Endothelial cell (in vitro differentiated cells): ENCODE data around the gene CREB5. TPM values are rescaled to one million over a fixed set of nuclear protein-coding genes. Genes with fewer than 3 reads are reported as not detected.

ENCODE experiments used
- DNase-seq: peaks from one replicate; pipeline ENCODE4 v3.0.0; 2021; ENCODE audit warnings: low spot score
- H3K27ac Mint-ChIP-seq: one replicate; pipeline ENCODE4 v1.8.0; 2021; ENCODE audit warnings: mixed read lengths, inconsistent platforms; ENCODE audit not compliant: unreplicated experiment
- H3K27me3 Mint-ChIP-seq: one replicate; pipeline ENCODE4 v1.8.0; 2021; ENCODE audit warnings: mild to moderate bottlenecking, moderate library complexity, mixed read lengths, inconsistent platforms; ENCODE audit not compliant: unreplicated experiment
- H3K36me3 Mint-ChIP-seq: one replicate; pipeline ENCODE4 v1.8.0; 2021; ENCODE audit warnings: mild to moderate bottlenecking, low read depth, mixed read lengths, inconsistent platforms; ENCODE audit not compliant: unreplicated experiment
- H3K4me1 Mint-ChIP-seq: one replicate; pipeline ENCODE4 v1.8.0; 2021; ENCODE audit warnings: mild to moderate bottlenecking, mixed read lengths, inconsistent platforms; ENCODE audit not compliant: unreplicated experiment
- H3K4me3 Mint-ChIP-seq: one replicate; pipeline ENCODE4 v1.8.0; 2021; ENCODE audit warnings: mild to moderate bottlenecking, mixed read lengths, inconsistent platforms; ENCODE audit not compliant: unreplicated experiment
- H3K9me3 Mint-ChIP-seq: one replicate; pipeline ENCODE4 v1.8.0; 2021; ENCODE audit warnings: mixed read lengths, inconsistent platforms; ENCODE audit not compliant: unreplicated experiment
- CTCF ChIP-seq: fragments of 200-600 bp; sonication (generic); IDR thresholded peaks from one replicate; pipeline ENCODE4 v1.5.0; 2021; ENCODE audit warnings: antibody characterized with exemption; ENCODE audit not compliant: unreplicated experiment
- total RNA-seq: library from RNA; stranded (reverse); fragmentation: NEBNext Ultra II Directional; extraction: Animal tissue kit (Norgen Biotek cat#: 25700); gene quantifications from one replicate; pipeline ENCODE4 v1.2.1, GENCODE V29; 2021; ENCODE audit not compliant: unreplicated experiment

The CREB5 gene
- total RNA-seq, 1 donor from 2014 or later: 5.6 TPM

DNA sequence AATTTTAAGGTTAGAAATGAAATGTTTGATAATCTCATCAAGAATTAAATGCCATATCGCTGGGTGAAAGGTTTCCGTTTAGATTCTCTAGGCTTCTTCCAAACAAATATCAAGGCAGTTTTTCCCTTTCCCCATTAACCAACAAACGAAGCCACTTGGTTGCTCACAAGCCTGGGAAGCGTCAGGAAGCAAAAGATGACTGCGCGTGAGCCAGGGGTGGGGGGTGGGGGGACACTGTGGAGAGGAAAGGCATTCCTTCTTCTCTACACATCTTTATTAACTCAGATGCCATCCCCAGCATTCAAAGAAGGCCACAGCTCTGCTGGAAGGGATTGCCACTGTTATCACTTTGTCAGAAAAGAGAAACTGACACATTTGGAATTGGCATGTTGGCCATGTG, 338.7 kb downstream of the CREB5 start:
- no peaks in the 10 kb centered on the region for H3K9me3 Mint-ChIP-seq
- H3K27ac Mint-ChIP-seq: no peak overlapping the region
- no peak for DNase-seq
- TF ChIP-seq CTCF: no peak
- H3K4me3 Mint-ChIP-seq: no peak overlapping the region
- H3K27me3 Mint-ChIP-seq: no peaks in the 10 kb centered on the region
- H3K4me1 Mint-ChIP-seq: peaks cover 2% of the 10 kb centered on the region
- no peaks in the 10 kb centered on the region for H3K36me3 Mint-ChIP-seq

- Mint-ChIP-seq H3K9me3 (no peaks in the 10 kb centered on the region), H3K36me3 (no peaks in the 10 kb centered on the region), H3K27me3 (no peaks in the 10 kb centered on the region), H3K4me1 (no peaks in the 10 kb centered on the region), H3K27ac (no peak overlapping the region), H3K4me3 (no peak overlapping the region)
- no peak for TF ChIP-seq CTCF
- no peak for DNase-seq
Measured at GRCh38 chr7:28753613-28754012, 341.3 kb downstream of the CREB5 start.

- Mint-ChIP-seq H3K4me1 (no peaks in the 10 kb centered on the region), H3K27me3 (no peaks in the 10 kb centered on the region), H3K27ac (no peak overlapping the region), H3K4me3 (no peak overlapping the region), H3K36me3 (no peaks in the 10 kb centered on the region), H3K9me3 (no peaks in the 10 kb centered on the region)
- no peak for DNase-seq
- TF ChIP-seq CTCF: no peak
Measured at GRCh38 chr7:28754027-28754426, 341.7 kb downstream of the CREB5 start.

GRCh38 chr7:28754447-28754846, 342.1 kb downstream of the CREB5 start:
- Mint-ChIP-seq H3K4me3 (no peak overlapping the region), H3K27me3 (no peaks in the 10 kb centered on the region)

DNA sequence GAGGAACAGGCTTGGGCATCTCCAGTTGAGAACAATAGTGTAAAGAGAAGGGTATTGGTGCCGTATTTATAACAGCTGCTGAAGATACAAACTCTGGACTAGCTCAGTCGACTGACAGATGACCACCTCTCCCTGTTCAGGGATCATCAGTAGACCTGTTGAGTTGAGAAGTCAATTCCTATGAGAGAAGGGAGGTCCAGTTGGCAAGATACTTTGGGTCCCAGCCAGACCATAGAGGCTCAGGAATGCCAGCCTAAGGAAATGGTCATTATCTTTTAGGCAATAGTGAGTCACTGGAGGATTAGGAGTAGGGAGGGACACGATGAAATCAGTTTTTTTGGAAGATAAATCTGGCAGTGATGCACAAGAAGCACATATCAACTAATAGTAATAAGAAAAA, 342.9 kb downstream of the CREB5 start:
- no peak overlapping the region for H3K4me3 Mint-ChIP-seq
- no peak for DNase-seq
- H3K27ac Mint-ChIP-seq: no peak overlapping the region
- peaks cover 7% of the 10 kb centered on the region for H3K4me1 Mint-ChIP-seq
- no peak for TF ChIP-seq CTCF
- no peaks in the 10 kb centered on the region for H3K27me3 Mint-ChIP-seq
- no peaks in the 10 kb centered on the region for H3K9me3 Mint-ChIP-seq
- no peaks in the 10 kb centered on the region for H3K36me3 Mint-ChIP-seq

More at GRCh38 chr7:28754447-28754846, 342.1 kb downstream of the CREB5 start:
- TF ChIP-seq CTCF: no peak
- Mint-ChIP-seq H3K4me1 (peaks cover 2% of the 10 kb centered on the region), H3K9me3 (no peaks in the 10 kb centered on the region), H3K27ac (no peak overlapping the region), H3K36me3 (no peaks in the 10 kb centered on the region)
- DNase-seq: no peak
